HuH-7.5 (cell line): ENCODE measurements around the gene PARM1.

ENCODE experiments used
- DNase-seq: peaks from one replicate; pipeline ENCODE4 v3.0.0; 2011; ENCODE audit warnings: low spot score

PARM1 gene

GRCh38 chr4:75087416-75087815, 154.5 kb downstream of the PARM1 start:
- no peak for DNase-seq

GRCh38 chr4:75087865-75088264, 154.9 kb downstream of the PARM1 start:
- DNase-seq, result no peak

GRCh38 chr4:75089206-75089605, 156.3 kb downstream of the PARM1 start:
- DNase-seq, result peak; percentile 11

- DNase-seq, result no peak
These were observed 166.4 kb downstream of the PARM1 start for GRCh38 chr4:75099321-75099720.
